H1 (cell line): ENCODE measurements around the gene THBS4. TPM values are rescaled to one million over a fixed set of nuclear protein-coding genes. Genes with fewer than 3 reads are reported as not detected.

Source experiments
- CTCF ChIA-PET: fragments of 300-600 bp; sonication (Branson Sonifier 250); formaldehyde crosslinking; loops from one replicate; lab custom pipeline; 2021; ENCODE audit not compliant: partially characterized antibody; lab: Charles Lee
- POLR2A ChIA-PET: fragments of 300-600 bp; sonication (Branson Sonifier 250); formaldehyde crosslinking; loops from one replicate; lab custom pipeline; 2021; ENCODE audit warnings: inconsistent platforms; ENCODE audit not compliant: partially characterized antibody; lab: Charles Lee
- DNase-seq, 2 experiments: peaks; one replicate each; pipeline versions ENCODE4 v3.0.0 to v3.0.0-alpha.2; 2010 to 2022; ENCODE audit warnings: low spot score in 2 of 2, low read depth in 1 of 2, mixed read lengths in 1 of 2
- FAIRE-seq: peaks from 2 replicates; lab custom pipeline; 2011; peaks lifted over from hg19 to GRCh38; lab: Jason Lieb, UNC
- H2AFZ ChIP-seq: 2 replicates; pipeline ENCODE4 v1.8.1; 2012; ENCODE audit warnings: low read length, inconsistent platforms
- H2AK5ac ChIP-seq: 2 replicates; pipeline ENCODE4 v1.6.1; 2013; ENCODE audit warnings: low read depth, low read length
- H2BK120ac ChIP-seq: replicated peaks from 2 replicates; pipeline ENCODE3; 2013; ENCODE audit warnings: low read depth, low read length, inconsistent platforms
- H2BK12ac ChIP-seq: 2 replicates; pipeline ENCODE4 v1.6.1; 2013; ENCODE audit warnings: low read depth, low read length
- H2BK15ac ChIP-seq: 2 replicates; pipeline ENCODE4 v1.6.1; 2013; ENCODE audit warnings: low read length
- H2BK20ac ChIP-seq: 2 replicates; pipeline ENCODE4 v1.6.1; 2013; ENCODE audit warnings: low read length
- H2BK5ac ChIP-seq: 2 replicates; pipeline ENCODE4 v1.6.1; 2013; ENCODE audit warnings: low read depth, low read length
- H3K14ac ChIP-seq: 2 replicates; pipeline ENCODE4 v1.6.1; 2013; ENCODE audit warnings: inconsistent platforms; ENCODE audit not compliant: insufficient read length
- H3K18ac ChIP-seq: 2 replicates; pipeline ENCODE4 v1.6.1; 2013; ENCODE audit warnings: low read length; ENCODE audit errors: extremely low read depth
- H3K23ac ChIP-seq: 2 replicates; pipeline ENCODE4 v1.6.1; 2013; ENCODE audit warnings: inconsistent platforms; ENCODE audit not compliant: insufficient read length
- H3K23me2 ChIP-seq: 2 replicates; pipeline ENCODE4 v1.6.1; 2013; ENCODE audit warnings: low read depth, low read length
- H3K27ac ChIP-seq: 2 replicates; pipeline ENCODE4 v1.6.1; 2011; ENCODE audit warnings: low read depth, low read length, inconsistent platforms
- H3K27me3 ChIP-seq, 4 experiments: replicated peaks in 1 of 4; 1 replicate in 1 of 4; 2 replicates in 3 of 4; pipeline versions ENCODE4 v1.6.1 to v1.8.1; 2011 to 2013; ENCODE audit warnings: low read length in 3 of 4, mild to moderate bottlenecking in 3 of 4, inconsistent platforms in 2 of 4, mixed read lengths in 2 of 4, moderate library complexity in 1 of 4; ENCODE audit not compliant: control insufficient read depth in 3 of 4, insufficient read depth in 3 of 4; ENCODE audit errors: extremely low read depth in 1 of 4
- H3K36me3 ChIP-seq, 4 experiments: 2 replicates each; pipeline versions ENCODE4 v1.6.1 to v1.8.1; 2011 to 2013; ENCODE audit warnings: mild to moderate bottlenecking in 4 of 4, low read length in 3 of 4, moderate library complexity in 2 of 4, control low read depth in 1 of 4, inconsistent platforms in 1 of 4; ENCODE audit not compliant: insufficient read depth in 4 of 4, control insufficient read depth in 2 of 4
- H3K4ac ChIP-seq: replicated peaks from 2 replicates; pipeline ENCODE3; 2013; ENCODE audit warnings: low read length, low read depth, mixed read lengths, inconsistent platforms; ENCODE audit not compliant: insufficient read length
- H3K4me1 ChIP-seq, 4 experiments: replicated peaks in 1 of 4; 1 replicate in 1 of 4; 2 replicates in 3 of 4; pipeline versions ENCODE4 v1.6.1 to v1.8.1; 2011 to 2013; ENCODE audit warnings: low read length in 3 of 4, inconsistent platforms in 2 of 4, mixed read lengths in 1 of 4; ENCODE audit not compliant: insufficient read depth in 4 of 4, control insufficient read depth in 3 of 4
- H3K4me2 ChIP-seq, 2 experiments: 2 replicates each; pipeline versions ENCODE4 v1.6.1 to v1.8.1; 2011 to 2013; ENCODE audit warnings: low read depth in 2 of 2, low read length in 2 of 2, control low read depth in 1 of 2, inconsistent platforms in 1 of 2, mild to moderate bottlenecking in 1 of 2; ENCODE audit not compliant: insufficient read depth in 1 of 2
- H3K4me3 ChIP-seq, 4 experiments: fragments of 200-600, 300-600 bp in 1 of 4; sonication (generic), shearing (Covaris generic), sonication (Bioruptor Twin) in 1 of 4; 2 replicates each; pipeline versions ENCODE4 v1.5.1 to v1.8.1; 2011 to 2016; ENCODE audit warnings: low read length in 4 of 4, low read depth in 3 of 4, control low read depth in 2 of 4, inconsistent platforms in 2 of 4, mild to moderate bottlenecking in 2 of 4, mixed read lengths in 1 of 4, moderate library complexity in 1 of 4; ENCODE audit not compliant: insufficient read depth in 2 of 4; ENCODE audit errors: extremely low read depth in 1 of 4
- H3K56ac ChIP-seq: replicated peaks from 2 replicates; pipeline ENCODE3; 2013; ENCODE audit warnings: low read depth, mild to moderate bottlenecking, mixed read lengths, low read length, inconsistent platforms; ENCODE audit not compliant: insufficient read length
- H3K79me1 ChIP-seq: 2 replicates; pipeline ENCODE4 v1.6.1; 2013; ENCODE audit warnings: low read depth, low read length, control low read depth
- H3K79me2 ChIP-seq, 2 experiments: 2 replicates each; pipeline versions ENCODE4 v1.6.1 to v1.8.1; 2012 to 2013; ENCODE audit warnings: low read length in 2 of 2, mild to moderate bottlenecking in 2 of 2, inconsistent platforms in 1 of 2; ENCODE audit not compliant: insufficient read depth in 2 of 2, control insufficient read depth in 1 of 2
- H3K9ac ChIP-seq, 4 experiments: replicated peaks in 1 of 4; 1 replicate in 1 of 4; 2 replicates in 3 of 4; pipeline versions ENCODE4 v1.6.1 to v1.8.1; 2011 to 2013; ENCODE audit warnings: low read depth in 3 of 4, low read length in 3 of 4, control low read depth in 2 of 4, mild to moderate bottlenecking in 2 of 4, moderate library complexity in 2 of 4, inconsistent platforms in 1 of 4; ENCODE audit errors: extremely low read depth in 1 of 4
- H3K9me3 ChIP-seq, 2 experiments: 2 replicates each; pipeline versions ENCODE4 v1.6.1 to v1.8.1; 2012 to 2013; ENCODE audit warnings: mild to moderate bottlenecking in 2 of 2, moderate library complexity in 2 of 2, control low read depth in 1 of 2, inconsistent platforms in 1 of 2, low read depth in 1 of 2, low read length in 1 of 2, mixed read lengths in 1 of 2; ENCODE audit not compliant: insufficient read depth in 2 of 2
- H4K20me1 ChIP-seq, 2 experiments: replicated peaks in 1 of 2; 2 replicates each; pipeline versions ENCODE3 to v1.8.1; 2011 to 2013; ENCODE audit warnings: inconsistent platforms in 2 of 2, low read length in 2 of 2, mild to moderate bottlenecking in 1 of 2; ENCODE audit not compliant: insufficient read depth in 2 of 2, control insufficient read depth in 1 of 2
- H4K5ac ChIP-seq: 2 replicates; pipeline ENCODE4 v1.6.1; 2013; ENCODE audit warnings: low read length, low read depth, mixed read lengths, inconsistent platforms; ENCODE audit not compliant: insufficient read length
- H4K8ac ChIP-seq: 2 replicates; pipeline ENCODE4 v1.8.0; 2013; ENCODE audit warnings: mild to moderate bottlenecking, moderate library complexity, low read length, inconsistent platforms; ENCODE audit not compliant: insufficient read depth; ENCODE audit errors: extremely low read depth
- H4K91ac ChIP-seq: replicated peaks from 2 replicates; pipeline ENCODE3; 2013; ENCODE audit warnings: low read length, mixed read lengths, inconsistent platforms; ENCODE audit not compliant: insufficient read length
- CTCF ChIP-seq, 3 experiments: IDR thresholded peaks; 1 replicate in 2 of 3; 2 replicates in 1 of 3; pipeline versions ENCODE4 v1.5.1 to v1.6.1; 2011; ENCODE audit warnings: low read length in 3 of 3, mild to moderate bottlenecking in 3 of 3, inconsistent platforms in 2 of 3, low read depth in 1 of 3, moderate library complexity in 1 of 3; ENCODE audit not compliant: insufficient read depth in 1 of 3; ENCODE audit errors: control extremely low read depth in 1 of 3
- POLR2A ChIP-seq, 2 experiments: IDR thresholded peaks; 1 replicate in 1 of 2; 2 replicates in 1 of 2; pipeline ENCODE4 v1.6.1; 2011; ENCODE audit warnings: low read depth in 2 of 2, low read length in 2 of 2, mild to moderate bottlenecking in 2 of 2; ENCODE audit errors: control extremely low read depth in 1 of 2
- POLR2AphosphoS5 ChIP-seq: IDR thresholded peaks from 2 replicates; pipeline ENCODE4 v1.6.1; 2011; ENCODE audit warnings: low read depth, low read length
- RNF2 ChIP-seq: fragments of 200-900, 300-1000 bp; sonication (generic); IDR thresholded peaks from 2 replicates; pipeline ENCODE4 v1.7.1; 2016; ENCODE audit warnings: borderline replicate concordance, low read depth, mild to moderate bottlenecking, antibody characterized with exemption, low read length; ENCODE audit not compliant: poor library complexity, severe bottlenecking; ENCODE audit errors: missing control alignments
- SP1 ChIP-seq: IDR thresholded peaks from 2 replicates; pipeline ENCODE4 v1.6.1; 2011; ENCODE audit warnings: low read depth, low read length
- TAF1 ChIP-seq: IDR thresholded peaks from 2 replicates; pipeline ENCODE4 v1.6.1; 2011; ENCODE audit warnings: mild to moderate bottlenecking, low read depth, low read length
- ZNF274 ChIP-seq: IDR thresholded peaks from 2 replicates; pipeline ENCODE4 v1.7.0; 2012; ENCODE audit warnings: low read length, borderline replicate concordance; ENCODE audit errors: extremely low read depth
- WGBS, 2 experiments: shearing (Covaris generic) in 1 of 2; methylation state at CpG; one replicate each; pipeline versions ENCODE4 v1.1.6 to v1.1.7; 2013 to 2015; ENCODE audit warnings: low lambda C conversion rate in 2 of 2, mixed read lengths in 2 of 2, inconsistent platforms in 1 of 2, low coverage in 1 of 2, missing lambda C conversion rate in 1 of 2; ENCODE audit not compliant: insufficient replicate concordance in 2 of 2, insufficient coverage in 1 of 2, insufficient read length in 1 of 2; ENCODE audit errors: extremely low coverage in 1 of 2, missing lambda C conversion rate in 1 of 2; 5-methylcytosine and 5-hydroxymethylcytosine counted together
- polyA plus RNA-seq, 7 experiments: library from polyadenylated mRNA; depleted of rRNA in 3 of 7; stranded (reverse) in 5 of 7; unstranded in 2 of 7; fragments of >200 nt in 5 of 7; fragments of 200-250 nt in 2 of 7; gene quantifications; 1 replicate in 5 of 7; 2 replicates in 1 of 7; 4 replicates in 1 of 7; pipeline versions ENCODE4 v1.2.1 to v1.2.3, GENCODE V29; 2011 to 2013; ENCODE audit warnings: missing spikeins in 2 of 7, mixed read lengths in 2 of 7
- total RNA-seq: library from RNA; stranded (reverse); fragmentation: NEBNext Ultra II Directional; extraction: Animal tissue kit (Norgen Biotek cat#: 25700); gene quantifications from 2 replicates; pipeline ENCODE4 v1.2.1, GENCODE V29; 2021

Gene THBS4
- total and polyA plus RNA-seq, 2 of the 8 experiments (the other 6 are each of a cell fraction or from before 2014, with no cell fraction given) = 12.8 to 25.4 TPM

- FAIRE-seq = peak; percentile 89
- Histone ChIP-seq H2AK5ac (0 out of 2 replicates have a peak within 1 kb of the TSS, but pooled peaks have one; percentile 60), H2AFZ (peak within 1 kb of the TSS; percentile 31; the same call in 1 of the 2 replicates)
- TF ChIP-seq SP1 (peak; percentile 16; the same call in 1 of the 2 replicates), CTCF (IDR thresholded peaks at IDR 0.05; ENCODE audit: control extremely low read depth in 1 of 3, insufficient read depth in 1 of 3, low read depth in 1 of 3, low read length in 3 of 3) (0 out of 4 replicates have a peak, but pooled peaks of 1 of the 3 experiments have one; percentile 8), ZNF274 (no peak), POLR2A (IDR thresholded peaks at IDR 0.05; ENCODE audit: control extremely low read depth in 1 of 2, low read depth in 2 of 2, low read length in 2 of 2) (peak; percentile 82 to 96), RNF2 (no peak), POLR2AphosphoS5 (peak; percentile 77), TAF1 (peak; percentile 94)
Measured at GRCh38 chr5:79990598-79991507, 44.3 kb upstream of the THBS4 start, which contains the start of gene MTX3. MTX3 (minus strand) TSS chr5:79991262; CDS start chr5:79991238, 24 bp downstream.

More at GRCh38 chr5:79990598-79991507, 44.3 kb upstream of the THBS4 start, which contains the start of gene MTX3:
- Histone ChIP-seq H3K79me1 (no peaks in the 10 kb centered on the region; the same call in 1 of the 2 replicates), H4K5ac (peak within 1 kb of the TSS; percentile 92), H3K4me3 (peak within 1 kb of the TSS; percentile 90 to 97 (median 94)), H3K4me2 (peak within 1 kb of the TSS; percentile 82 to 94), H2BK5ac (peak within 1 kb of the TSS; percentile 83), H3K23me2 (peaks cover 6% of the 10 kb centered on the region), H2BK120ac (no peak within 1 kb of the TSS), H3K56ac (peak within 1 kb of the TSS; percentile 88), H4K8ac (peak within 1 kb of the TSS; percentile 100), H4K20me1 (no peaks in the 10 kb centered on the region), H2BK20ac (no peak within 1 kb of the TSS), H2BK15ac (peak within 1 kb of the TSS; percentile 62; the same call in 1 of the 2 replicates), H3K23ac (no peak within 1 kb of the TSS), H2BK12ac (peak within 1 kb of the TSS; percentile 64), H4K91ac (peak within 1 kb of the TSS; percentile 82), H3K27ac (peak within 1 kb of the TSS; percentile 93), H3K79me2 (peaks cover 0 to 14% of the 10 kb centered on the region in 2 experiments; a peak in 3 of 4 replicates), H3K9ac (peak within 1 kb of the TSS; percentile 86 to 93 (median 90)), H3K4me1 (peaks cover 0 to 2% (median 0%) of the 10 kb centered on the region in 4 experiments; a peak in 1 of 7 replicates), H3K9me3 (no peaks in the 10 kb centered on the region), H3K36me3 (peaks cover 6 to 35% (median 15%) of the 10 kb centered on the region in 4 experiments; a peak in 7 of 8 replicates), H3K14ac (no peak within 1 kb of the TSS), H3K4ac (peak within 1 kb of the TSS; percentile 61), H3K27me3 (no peaks in the 10 kb centered on the region), H3K18ac (peak within 1 kb of the TSS; percentile 79)
- peak; percentile 73 to 92 for DNase-seq
- CTCF ChIA-PET = interaction anchor here (1.1 to 1.7 kb wide), 5 partner anchors 11 to 93 kb away, joined by 3 to 5 read pairs (median 3); no protein-coding TSS in a partner anchor
- 1% methylated on average over 45 of the region's 50 CpGs; no CpG with 5 or more reads in 1 of the 2 experiments for WGBS, 2 experiments
- POLR2A ChIA-PET = interaction anchor here (0.8 to 1.5 kb wide), 15 partner anchors 9 to 108 kb away, joined by 3 to 8 read pairs (median 3); no protein-coding TSS in a partner anchor
